Mucosa of rectum (tissue), 2 donors: ENCODE results near the gene TPP2.
A peak's percentile ranks its signal among the peaks of the same experiment; 100 is the strongest.

Experiments used
- H3K27ac ChIP-seq, 2 donors: one replicate each; pipeline ENCODE4 v1.7.0; 2013; ENCODE audit warnings: inconsistent platforms in 2 of 2, low read depth in 2 of 2, low read length in 2 of 2
- H3K27me3 ChIP-seq, 2 donors: one replicate each; pipeline ENCODE4 v1.7.0; 2013; ENCODE audit warnings: low read length in 2 of 2; ENCODE audit not compliant: control insufficient read depth in 2 of 2, insufficient read depth in 2 of 2
- H3K36me3 ChIP-seq, 2 donors: one replicate each; pipeline ENCODE4 v1.7.0; 2013; ENCODE audit warnings: low read length in 2 of 2; ENCODE audit not compliant: control insufficient read depth in 2 of 2, insufficient read depth in 2 of 2
- H3K4me1 ChIP-seq, 2 donors: one replicate each; pipeline ENCODE4 v1.7.0; 2013; ENCODE audit warnings: low read length in 2 of 2, mild to moderate bottlenecking in 1 of 2; ENCODE audit not compliant: control insufficient read depth in 2 of 2, insufficient read depth in 2 of 2
- H3K4me3 ChIP-seq, 2 donors: one replicate each; pipeline ENCODE4 v1.7.0; 2013; ENCODE audit warnings: low read length in 2 of 2
- H3K9ac ChIP-seq, 2 donors: one replicate each; pipeline ENCODE4 v1.7.0; 2013; ENCODE audit warnings: low read length in 2 of 2, low read depth in 1 of 2, mild to moderate bottlenecking in 1 of 2
- H3K9me3 ChIP-seq, 2 donors: one replicate each; pipeline ENCODE4 v1.7.0; 2013; ENCODE audit warnings: low read length in 2 of 2; ENCODE audit not compliant: control insufficient read depth in 2 of 2
- donor health status: healthy.
- donor health status: Normal muscosa, but diverticular disease.

TPP2 gene

DNA sequence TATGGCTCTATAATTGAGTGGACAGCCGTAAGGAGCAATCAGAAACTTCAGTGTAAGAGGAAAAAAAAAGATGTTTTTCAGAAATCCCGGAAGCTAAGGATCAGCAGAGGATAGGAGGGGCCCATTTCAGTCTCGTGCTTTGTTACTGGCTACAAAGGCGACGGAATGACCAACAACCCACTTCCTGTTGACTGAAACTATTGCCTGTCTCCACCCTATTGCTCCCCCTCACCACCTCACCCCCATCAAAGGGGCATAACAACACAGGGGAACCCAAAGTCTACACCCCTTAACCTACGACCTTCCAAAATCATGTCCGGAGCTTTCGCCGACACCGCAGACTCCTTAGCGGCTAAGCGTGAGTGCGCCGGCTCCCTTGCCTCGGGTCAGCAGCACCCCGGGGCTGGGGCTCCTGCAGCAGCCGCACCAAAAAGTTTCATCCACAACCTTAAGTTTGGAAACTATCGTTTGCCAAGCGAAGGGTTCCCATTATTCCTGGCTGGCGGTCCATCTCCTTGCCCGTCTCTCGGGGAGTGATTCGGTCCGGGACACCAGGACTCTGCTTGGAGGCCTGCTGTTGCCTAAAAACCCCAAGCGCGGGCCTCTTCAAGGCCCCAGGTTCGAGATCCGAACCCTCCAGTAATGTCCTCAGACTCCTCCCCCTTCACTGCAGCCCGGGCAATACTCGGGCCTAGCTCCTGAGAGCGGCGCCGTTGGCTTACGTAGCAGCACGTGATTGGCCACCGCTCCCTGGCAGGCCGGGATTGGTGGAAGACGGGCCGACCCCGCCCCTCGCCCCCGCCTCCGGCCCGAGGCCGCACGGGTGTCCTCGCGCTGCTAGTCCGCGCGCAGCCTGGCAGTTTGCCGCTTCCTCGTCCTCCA lies at the start of gene TPP2:
TSS of gene TPP2 (plus strand) at position 840 of the 882 bp plus-strand sequence. CDS start 53 bp downstream, outside the sequence.
- Histone ChIP-seq H3K9ac (peak within 1 kb of the TSS; percentile 99 to 100), H3K36me3 (peaks cover 0 to 2% of the 10 kb centered on the region in 2 donors), H3K4me1 (peaks cover 13 to 17% of the 10 kb centered on the region in 2 donors), H3K27ac (peak within 1 kb of the TSS; percentile 99 to 100), H3K27me3 (no peaks in the 10 kb centered on the region), H3K9me3 (no peaks in the 10 kb centered on the region), H3K4me3 (peak within 1 kb of the TSS; percentile 93 to 96)

- no peaks in the 10 kb centered on the region for H3K4me1 ChIP-seq
- no peak overlapping the region for H3K9ac ChIP-seq
- H3K4me3 ChIP-seq = no peak overlapping the region
- no peaks in the 10 kb centered on the region for H3K27me3 ChIP-seq
- no peak overlapping the region for H3K27ac ChIP-seq
- no peaks in the 10 kb centered on the region for H3K9me3 ChIP-seq
- H3K36me3 ChIP-seq = no peaks in the 10 kb centered on the region
Observed at GRCh38 chr13:102548811-102549210, 48.0 kb upstream of the TPP2 start.

- H3K4me3 ChIP-seq = no peak overlapping the region
- no peaks in the 10 kb centered on the region for H3K36me3 ChIP-seq
- H3K27ac ChIP-seq = no peak overlapping the region
- H3K9ac ChIP-seq = no peak overlapping the region
- H3K27me3 ChIP-seq = no peaks in the 10 kb centered on the region
- H3K4me1 ChIP-seq = no peaks in the 10 kb centered on the region
- no peaks in the 10 kb centered on the region for H3K9me3 ChIP-seq
Observed at GRCh38 chr13:102550507-102550906, 46.3 kb upstream of the TPP2 start.

- Histone ChIP-seq H3K27me3 (no peaks in the 10 kb centered on the region), H3K9ac (no peak overlapping the region), H3K36me3 (no peaks in the 10 kb centered on the region), H3K4me1 (no peaks in the 10 kb centered on the region), H3K9me3 (no peaks in the 10 kb centered on the region), H3K4me3 (no peak overlapping the region), H3K27ac (no peak overlapping the region)
Observed at GRCh38 chr13:102555914-102556553, 40.8 kb upstream of the TPP2 start.

- no peak overlapping the region for H3K4me3 ChIP-seq
- H3K9ac ChIP-seq = no peak overlapping the region
- H3K36me3 ChIP-seq = no peaks in the 10 kb centered on the region
- H3K27me3 ChIP-seq = no peaks in the 10 kb centered on the region
- no peaks in the 10 kb centered on the region for H3K9me3 ChIP-seq
- no peaks in the 10 kb centered on the region for H3K4me1 ChIP-seq
- no peak overlapping the region for H3K27ac ChIP-seq
Observed at GRCh38 chr13:102556806-102557205, 40.0 kb upstream of the TPP2 start.

GRCh38 chr13:102558029-102558428 lies 38.8 kb upstream of the TPP2 start:
- Histone ChIP-seq H3K27me3 (no peaks in the 10 kb centered on the region), H3K36me3 (no peaks in the 10 kb centered on the region), H3K9ac (no peak overlapping the region), H3K9me3 (no peaks in the 10 kb centered on the region), H3K4me1 (no peaks in the 10 kb centered on the region), H3K4me3 (no peak overlapping the region), H3K27ac (no peak overlapping the region)

DNA sequence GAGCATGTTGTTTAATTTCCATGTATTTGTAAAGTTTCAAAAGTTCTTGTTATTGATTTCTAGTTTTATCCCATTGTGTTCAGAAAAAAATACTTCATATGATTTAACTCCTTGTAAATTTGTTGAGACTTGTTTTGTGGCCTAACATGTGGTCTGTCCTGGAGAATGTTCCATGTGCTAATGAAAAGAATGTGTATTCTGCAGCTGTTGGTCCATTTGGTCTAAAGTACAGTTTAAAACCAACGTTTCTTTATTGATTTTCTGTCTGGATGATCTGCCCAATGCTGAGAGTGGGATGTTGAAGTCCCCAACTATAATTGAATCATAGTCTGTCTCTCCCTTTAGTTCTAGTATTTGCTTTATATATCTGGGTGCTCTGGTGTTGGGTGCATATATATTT lies 34.9 kb upstream of the TPP2 start:
- no peak overlapping the region for H3K9ac ChIP-seq
- H3K36me3 ChIP-seq = no peaks in the 10 kb centered on the region

DNA sequence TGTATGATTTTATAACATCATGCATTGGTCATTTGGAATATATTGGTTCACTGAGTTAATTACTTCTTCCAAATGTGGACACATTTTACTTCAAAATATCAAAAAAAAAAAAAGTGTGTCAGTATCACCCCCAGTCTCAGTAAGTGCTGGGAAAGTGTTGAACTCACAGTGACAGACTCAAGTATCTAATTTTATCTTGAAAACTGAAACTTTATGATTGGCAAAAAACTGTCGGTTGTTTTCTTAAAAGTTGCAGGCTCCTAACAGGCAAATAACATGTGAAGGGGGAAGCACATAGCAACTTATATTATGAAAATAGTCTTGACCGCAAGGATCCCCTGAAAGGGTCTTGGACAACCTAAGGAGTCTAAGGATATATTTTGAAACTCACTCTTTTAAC lies 33.5 kb upstream of the TPP2 start:
- H3K4me1 ChIP-seq = no peaks in the 10 kb centered on the region
- no peak overlapping the region for H3K27ac ChIP-seq
- H3K9ac ChIP-seq = no peak overlapping the region
- no peak overlapping the region for H3K4me3 ChIP-seq
- H3K36me3 ChIP-seq = no peaks in the 10 kb centered on the region
- H3K9me3 ChIP-seq = no peaks in the 10 kb centered on the region
- no peaks in the 10 kb centered on the region for H3K27me3 ChIP-seq

More for the DNA sequence above, 34.9 kb upstream of the TPP2 start:
- no peaks in the 10 kb centered on the region for H3K9me3 ChIP-seq
- H3K27ac ChIP-seq = no peak overlapping the region
- no peak overlapping the region for H3K4me3 ChIP-seq
- H3K27me3 ChIP-seq = no peaks in the 10 kb centered on the region
- H3K4me1 ChIP-seq = no peaks in the 10 kb centered on the region

GRCh38 chr13:102564564-102564963 lies 32.2 kb upstream of the TPP2 start:
- no peak overlapping the region for H3K4me3 ChIP-seq
- no peaks in the 10 kb centered on the region for H3K36me3 ChIP-seq
- H3K4me1 ChIP-seq = no peaks in the 10 kb centered on the region
- H3K9ac ChIP-seq = no peak overlapping the region
- H3K9me3 ChIP-seq = no peaks in the 10 kb centered on the region
- H3K27me3 ChIP-seq = no peaks in the 10 kb centered on the region
- H3K27ac ChIP-seq = no peak overlapping the region

DNA sequence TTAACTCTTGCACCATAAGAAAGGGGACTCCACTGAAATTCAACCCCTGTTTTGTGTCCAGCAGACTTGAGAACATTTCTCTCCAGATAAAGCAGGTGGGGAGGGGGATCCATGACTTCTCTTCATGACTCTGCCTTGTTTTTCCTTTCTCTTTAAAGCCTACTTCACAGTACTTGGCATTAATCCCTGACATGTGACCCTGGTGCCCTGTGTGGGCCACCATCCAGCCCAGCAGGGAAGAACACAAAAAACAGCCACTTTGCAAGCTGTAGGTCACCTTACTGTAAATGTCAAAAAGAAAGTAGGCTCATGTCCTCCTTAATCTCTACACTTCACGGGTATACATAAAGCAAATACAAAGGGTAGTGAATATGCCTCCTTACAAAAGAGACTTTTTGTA lies 30.3 kb upstream of the TPP2 start:
- no peak overlapping the region for H3K27ac ChIP-seq
- no peak overlapping the region for H3K4me3 ChIP-seq
- H3K4me1 ChIP-seq = no peaks in the 10 kb centered on the region
- no peak overlapping the region for H3K9ac ChIP-seq
- H3K27me3 ChIP-seq = no peaks in the 10 kb centered on the region
- H3K36me3 ChIP-seq = no peaks in the 10 kb centered on the region
- no peaks in the 10 kb centered on the region for H3K9me3 ChIP-seq
